ENCODE results near the gene CYP4A22.

DNA sequence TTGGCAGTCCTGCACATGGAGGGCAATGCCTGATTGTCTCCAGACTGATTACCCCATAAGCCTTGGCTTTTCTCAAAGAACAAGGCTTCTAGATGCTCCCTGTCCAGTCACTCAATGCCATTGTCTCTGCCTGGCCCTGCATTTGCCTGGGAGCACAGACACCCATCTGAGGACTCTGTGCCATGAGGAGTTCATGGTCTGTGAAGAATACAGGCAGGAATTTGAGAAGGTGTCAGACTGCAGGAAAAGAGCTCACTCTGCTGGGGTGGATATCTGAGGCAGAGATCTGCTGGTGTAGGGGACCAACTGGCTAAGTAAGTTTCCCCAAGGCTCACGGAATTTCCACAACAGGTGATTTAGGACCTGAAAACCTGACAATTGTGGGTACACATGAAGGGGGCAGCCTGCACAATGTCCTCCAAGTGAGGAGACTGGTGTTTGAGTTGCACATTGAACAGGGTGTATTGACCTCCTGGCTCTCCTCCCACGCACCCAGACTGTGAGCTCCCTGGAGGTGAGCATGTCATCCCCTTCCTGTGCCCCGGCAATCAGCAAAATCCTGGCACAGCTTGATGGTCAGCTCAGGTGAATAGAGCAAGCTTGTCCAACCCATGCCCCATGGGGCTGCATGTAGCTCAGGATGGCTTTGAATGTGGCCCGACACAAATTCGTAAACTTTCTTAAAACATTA lies 829 bp downstream of the CYP4A22 start:
- no peak for TF ChIP-seq MAX (IDR thresholded peaks at IDR 0.05)
- TF ChIP-seq FOXM1 (IDR thresholded peaks at IDR 0.05; ENCODE audit: borderline replicate concordance, low read depth): no peak
- TF ChIP-seq YY1 (IDR thresholded peaks at IDR 0.05; ENCODE audit: low read depth): no peak
- no peak for TF ChIP-seq REST (IDR thresholded peaks at IDR 0.05; ENCODE audit: low read depth)
- no peak for TF ChIP-seq CEBPB (IDR thresholded peaks at IDR 0.05)
- no peak for TF ChIP-seq EGR1 (IDR thresholded peaks at IDR 0.05)
- TF ChIP-seq ZBTB7A (IDR thresholded peaks at IDR 0.05; ENCODE audit: low read depth): no peak
- no peak for TF ChIP-seq EP300 (IDR thresholded peaks at IDR 0.05; ENCODE audit: borderline replicate concordance)
- no peak for TF ChIP-seq CREB1 (IDR thresholded peaks at IDR 0.05; ENCODE audit: low read depth)
- no peak for TF ChIP-seq TAF1 (IDR thresholded peaks at IDR 0.05; ENCODE audit: low read depth)
- TF ChIP-seq RAD21 (IDR thresholded peaks at IDR 0.05; ENCODE audit: low read depth): no peak

Measured in Ishikawa (cell line).